Activated CD8-positive, alpha-beta memory T cell treated with anti-CD3 and anti-CD28 coated beads, Interleukin-2, amount 50 U/mL, for 4 hours (primary cell): ENCODE data around the gene NCL.
A peak's percentile ranks its signal among the peaks of the same experiment; 100 is the strongest.
"Not testable (repeated sequence)": the region's sequence is repeated elsewhere in the genome, so short reads cannot be mapped to it uniquely, and the experiment has no call there.

ENCODE experiments used
- DNase-seq: peaks from one replicate; pipeline ENCODE4 v3.0.0-alpha.2; 2020

NCL gene

GRCh38 chr2:231427116-231427515, 37.2 kb downstream of the NCL start:
- DNase-seq, result no peak

- DNase-seq, result peak; percentile 73
These were observed 38.2 kb downstream of the NCL start for GRCh38 chr2:231425811-231426703.

GRCh38 chr2:231425291-231425810, 38.9 kb downstream of the NCL start:
- no peak for DNase-seq

- DNase-seq, result no peak
These were observed 41.1 kb downstream of the NCL start for GRCh38 chr2:231423176-231423575.

- DNase-seq, result no peak
These were observed 42.2 kb downstream of the NCL start for GRCh38 chr2:231422056-231422455.

- no peak for DNase-seq
These were observed 43.2 kb downstream of the NCL start for GRCh38 chr2:231421051-231421580.

- DNase-seq, result no peak
These were observed 45.3 kb downstream of the NCL start for GRCh38 chr2:231418820-231419640.

GRCh38 chr2:231415029-231415428, 49.3 kb downstream of the NCL start:
- DNase-seq, result no peak

GRCh38 chr2:231413921-231414476, 50.3 kb downstream of the NCL start:
- no peak for DNase-seq

- no peak for DNase-seq
These were observed 50.8 kb downstream of the NCL start for GRCh38 chr2:231413456-231413855.

GRCh38 chr2:231412618-231412963, 51.7 kb downstream of the NCL start:
- no peak for DNase-seq

- peak; percentile 81 for DNase-seq
These were observed 52.3 kb downstream of the NCL start for GRCh38 chr2:231411831-231412617.

- no peak for DNase-seq
These were observed 53.0 kb downstream of the NCL start for GRCh38 chr2:231411237-231411636.

GRCh38 chr2:231410293-231411004, 53.8 kb downstream of the NCL start:
- DNase-seq, result no peak

GRCh38 chr2:231409776-231410175, 54.5 kb downstream of the NCL start:
- no peak for DNase-seq

GRCh38 chr2:231408304-231408703, 56.0 kb downstream of the NCL start:
- DNase-seq, result not testable (repeated sequence)

GRCh38 chr2:231407686-231408085, 56.6 kb downstream of the NCL start:
- not testable (repeated sequence) for DNase-seq

- peak; percentile 61 for DNase-seq
These were observed 58.5 kb downstream of the NCL start for GRCh38 chr2:231405601-231406367.

GRCh38 chr2:231404183-231404578, 60.1 kb downstream of the NCL start:
- DNase-seq, result not testable (repeated sequence)
